Suppressor macrophage treated with lipopolysaccharide for 4 hours (primary cell): ENCODE measurements around the gene LRRC2.

Experiments
- DNase-seq: peaks from one replicate; pipeline ENCODE4 v3.0.0-alpha.2; 2020

Gene LRRC2

GRCh38 chr3:46470831-46471230 lies 95.3 kb downstream of the LRRC2 start:
- no peak for DNase-seq

GRCh38 chr3:46469680-46470357 lies 96.3 kb downstream of the LRRC2 start:
- peak; percentile 18 for DNase-seq

GRCh38 chr3:46468753-46469600 lies 97.1 kb downstream of the LRRC2 start:
- DNase-seq: no peak

GRCh38 chr3:46467562-46467961 lies 98.5 kb downstream of the LRRC2 start:
- DNase-seq: no peak

GRCh38 chr3:46466871-46467403 lies 99.2 kb downstream of the LRRC2 start:
- no peak for DNase-seq

GRCh38 chr3:46466273-46466672 lies 99.8 kb downstream of the LRRC2 start:
- no peak for DNase-seq
